Vagina (tissue), 2 donors: ENCODE data around the gene CHMP6.

ENCODE experiments used
- POLR2A ChIP-seq, 2 donors: fragments of 450-650 bp; IDR thresholded peaks; one replicate each; pipeline ENCODE4 v1.6.1; 2017; ENCODE audit warnings: antibody characterized with exemption in 2 of 2, mild to moderate bottlenecking in 2 of 2, moderate library complexity in 2 of 2
- POLR2AphosphoS5 ChIP-seq, 2 donors: sonication (generic); formaldehyde crosslinking; IDR thresholded peaks; one replicate each; pipeline ENCODE4 v1.9.0; 2017; ENCODE audit warnings: antibody characterized with exemption in 2 of 2, mild to moderate bottlenecking in 2 of 2, low read depth in 1 of 2; ENCODE audit not compliant: insufficient read depth in 1 of 2
- TF ChIP-seq, protein P1 (sequence below), 3 experiments: fragments of 450-650 bp in 2 of 3; fragments of 200-600 bp in 1 of 3; sonication (generic) in 1 of 3; IDR thresholded peaks; one replicate each; pipeline ENCODE4 v1.5.1; 2017 to 2019; ENCODE audit warnings: antibody characterized with exemption in 3 of 3, mild to moderate bottlenecking in 2 of 3, moderate library complexity in 2 of 3

DNA sequence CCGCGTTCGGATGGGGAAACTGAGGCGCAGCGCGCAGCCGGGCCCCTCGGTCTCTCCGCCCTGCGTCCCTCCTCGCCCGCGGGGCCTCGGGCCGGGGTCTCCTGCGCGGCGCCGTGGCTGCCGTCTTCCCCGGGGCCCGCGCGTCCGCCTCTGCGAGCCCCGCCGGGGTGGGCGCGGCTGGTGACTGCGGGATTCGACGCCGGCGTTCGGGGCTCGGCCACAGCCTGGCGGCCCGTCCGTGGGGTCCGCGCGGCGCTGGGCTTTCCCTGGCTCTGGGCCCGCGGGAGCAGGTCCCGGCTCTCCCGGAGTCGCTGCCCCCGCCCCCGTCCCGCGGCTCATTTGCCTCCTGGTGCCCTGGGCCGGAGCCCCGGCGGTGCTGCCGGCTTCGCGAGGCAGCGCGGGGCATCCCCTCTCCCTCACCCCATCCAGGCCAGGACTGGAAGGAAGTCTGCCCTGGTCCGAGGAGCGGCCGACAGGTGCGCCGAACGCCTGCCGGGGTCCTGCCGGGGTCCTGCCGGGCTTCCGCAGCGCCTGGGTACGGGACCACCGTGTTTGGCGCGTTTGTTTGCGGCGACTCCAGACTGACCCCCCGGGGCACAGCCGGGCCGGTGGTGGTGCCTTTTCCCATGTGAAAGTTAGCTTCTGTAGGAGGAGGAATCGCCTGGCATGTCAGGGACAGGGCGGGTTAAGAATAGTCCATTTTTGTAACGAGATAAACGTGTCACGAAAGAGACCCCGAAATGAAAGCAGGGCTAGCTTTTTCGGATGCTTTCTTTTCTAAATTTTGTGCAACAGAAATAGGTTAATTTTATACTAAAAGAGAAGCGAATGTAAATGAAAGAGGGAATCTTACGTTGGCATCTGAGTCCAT, 671 bp downstream of the CHMP6 start:
- TF ChIP-seq POLR2A (IDR thresholded peaks at IDR 0.05): no peak
- TF ChIP-seq, protein P1, sequence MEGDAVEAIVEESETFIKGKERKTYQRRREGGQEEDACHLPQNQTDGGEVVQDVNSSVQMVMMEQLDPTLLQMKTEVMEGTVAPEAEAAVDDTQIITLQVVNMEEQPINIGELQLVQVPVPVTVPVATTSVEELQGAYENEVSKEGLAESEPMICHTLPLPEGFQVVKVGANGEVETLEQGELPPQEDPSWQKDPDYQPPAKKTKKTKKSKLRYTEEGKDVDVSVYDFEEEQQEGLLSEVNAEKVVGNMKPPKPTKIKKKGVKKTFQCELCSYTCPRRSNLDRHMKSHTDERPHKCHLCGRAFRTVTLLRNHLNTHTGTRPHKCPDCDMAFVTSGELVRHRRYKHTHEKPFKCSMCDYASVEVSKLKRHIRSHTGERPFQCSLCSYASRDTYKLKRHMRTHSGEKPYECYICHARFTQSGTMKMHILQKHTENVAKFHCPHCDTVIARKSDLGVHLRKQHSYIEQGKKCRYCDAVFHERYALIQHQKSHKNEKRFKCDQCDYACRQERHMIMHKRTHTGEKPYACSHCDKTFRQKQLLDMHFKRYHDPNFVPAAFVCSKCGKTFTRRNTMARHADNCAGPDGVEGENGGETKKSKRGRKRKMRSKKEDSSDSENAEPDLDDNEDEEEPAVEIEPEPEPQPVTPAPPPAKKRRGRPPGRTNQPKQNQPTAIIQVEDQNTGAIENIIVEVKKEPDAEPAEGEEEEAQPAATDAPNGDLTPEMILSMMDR (IDR thresholded peaks at IDR 0.05): no peak
- TF ChIP-seq POLR2AphosphoS5 (IDR thresholded peaks at IDR 0.05; ENCODE audit: insufficient read depth in 1 of 2, low read depth in 1 of 2): no peak
